ENCODE results near the gene STAC2. TPM values are rescaled to one million over a fixed set of nuclear protein-coding genes. Genes with fewer than 3 reads are reported as not detected.

The STAC2 gene
- total RNA-seq, 1 experiment from 2014 or later: 0.17 TPM

GRCh38 chr17:39212841-39213480 is 12.8 kb downstream of the STAC2 start:
- Histone ChIP-seq H3K4me1 (replicated peaks; ENCODE audit: insufficient read depth) (no peaks in the 10 kb centered on the region), H3K79me2 (ENCODE audit: low read depth) (no peaks in the 10 kb centered on the region), H3K9me3 (ENCODE audit: insufficient read depth, low read depth) (no peaks in the 10 kb centered on the region), H3K27me3 (ENCODE audit: insufficient read depth, low read depth) (no peaks in the 10 kb centered on the region), H3K9me2 (ENCODE audit: insufficient read depth) (no peaks in the 10 kb centered on the region), H4K20me1 (ENCODE audit: insufficient read depth) (no peaks in the 10 kb centered on the region), H2AFZ (no peak overlapping the region), H3F3A (ENCODE audit: insufficient read depth, low read depth) (peaks cover 13% of the 10 kb centered on the region; the same call in 1 of the 2 replicates), H3K36me3 (ENCODE audit: low read depth) (no peaks in the 10 kb centered on the region), H3K4me2 (no peak overlapping the region), H3K4me3 (no peak overlapping the region), H3K27ac (no peak overlapping the region)
- no TSS peak for BruUV-seq (replicated peaks)
- TF ChIP-seq CTCF (conservative IDR thresholded peaks at IDR 0.05) (no peak), EZH2 (IDR thresholded peaks at IDR 0.05; ENCODE audit: low read depth) (no peak)
- CTCF ChIA-PET: interaction anchor here (0.7 kb wide), 1 partner anchor 1221 kb away, joined by 3 read pairs; no protein-coding TSS in a partner anchor
- POLR2A ChIA-PET (ENCODE audit: unreplicated experiment): interaction anchor here (0.5 kb wide), 1 partner anchor 14 kb away, joined by 4 read pairs; no protein-coding TSS in a partner anchor
- DNase-seq: no peak
- intact Hi-C loops (cut with micrococcal nuclease; ENCODE audit: unreplicated experiment): no loop called here

GRCh38 chr17:39212195-39212810 is 13.4 kb downstream of the STAC2 start:
- no TSS peak for BruUV-seq (replicated peaks)
- POLR2A ChIA-PET (ENCODE audit: unreplicated experiment): no interaction called here

DNA sequence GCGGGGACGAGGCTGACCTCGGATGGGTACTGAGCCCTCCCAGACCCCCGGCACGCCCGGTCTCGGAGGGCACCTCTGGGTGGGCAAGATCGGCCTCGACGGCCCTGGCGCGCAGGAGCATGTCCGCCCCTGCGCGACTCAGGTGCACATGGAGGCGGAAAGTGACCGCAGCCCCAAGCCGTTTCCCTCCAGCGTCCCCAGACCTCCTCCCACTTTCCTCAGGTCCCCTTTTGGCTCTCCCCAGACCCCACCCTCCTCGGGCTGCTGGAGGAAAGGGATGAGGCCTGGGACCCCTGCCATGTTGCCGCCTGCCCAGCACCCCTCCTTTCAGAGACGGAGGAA is 15.7 kb downstream of the STAC2 start:
- TF ChIP-seq EZH2 (IDR thresholded peaks at IDR 0.05; ENCODE audit: low read depth): no peak
- no peak for TF ChIP-seq CTCF (conservative IDR thresholded peaks at IDR 0.05)
- no peak for DNase-seq
- Histone ChIP-seq H3K27me3 (ENCODE audit: insufficient read depth, low read depth) (no peaks in the 10 kb centered on the region), H3K79me2 (ENCODE audit: low read depth) (no peaks in the 10 kb centered on the region), H2AFZ (no peak overlapping the region), H3K27ac (no peak overlapping the region), H3K4me1 (replicated peaks; ENCODE audit: insufficient read depth) (no peaks in the 10 kb centered on the region), H3K4me2 (no peak overlapping the region), H3K9me2 (ENCODE audit: insufficient read depth) (no peaks in the 10 kb centered on the region), H3K36me3 (ENCODE audit: low read depth) (no peaks in the 10 kb centered on the region), H3K4me3 (no peak overlapping the region), H4K20me1 (ENCODE audit: insufficient read depth) (peaks cover 3% of the 10 kb centered on the region), H3K9me3 (ENCODE audit: insufficient read depth, low read depth) (no peaks in the 10 kb centered on the region), H3F3A (ENCODE audit: insufficient read depth, low read depth) (peaks cover 30% of the 10 kb centered on the region)
- intact Hi-C loops (cut with micrococcal nuclease; ENCODE audit: unreplicated experiment): no loop called here
- no TSS peak for BruUV-seq (replicated peaks)
- CTCF ChIA-PET: no interaction called here
- POLR2A ChIA-PET (ENCODE audit: unreplicated experiment): no interaction called here

More at GRCh38 chr17:39212195-39212810, 13.4 kb downstream of the STAC2 start:
- no peaks in the 10 kb centered on the region for H3K79me2 ChIP-seq (ENCODE audit: low read depth)
- H2AFZ ChIP-seq: no peak overlapping the region
- intact Hi-C loops (cut with micrococcal nuclease; ENCODE audit: unreplicated experiment): no loop called here
- CTCF ChIA-PET: no interaction called here
- no peaks in the 10 kb centered on the region for H4K20me1 ChIP-seq (ENCODE audit: insufficient read depth)
- no peak for DNase-seq
- H3K4me2 ChIP-seq: no peak overlapping the region
- H3F3A ChIP-seq (ENCODE audit: insufficient read depth, low read depth): peaks cover 13% of the 10 kb centered on the region; the same call in 1 of the 2 replicates
- H3K27ac ChIP-seq: no peak overlapping the region
- H3K4me1 ChIP-seq (replicated peaks; ENCODE audit: insufficient read depth): no peaks in the 10 kb centered on the region
- no peaks in the 10 kb centered on the region for H3K36me3 ChIP-seq (ENCODE audit: low read depth)
- TF ChIP-seq EZH2 (IDR thresholded peaks at IDR 0.05; ENCODE audit: low read depth): no peak
- TF ChIP-seq CTCF (conservative IDR thresholded peaks at IDR 0.05): no peak
- no peaks in the 10 kb centered on the region for H3K9me3 ChIP-seq (ENCODE audit: insufficient read depth, low read depth)
- no peak overlapping the region for H3K4me3 ChIP-seq
- H3K27me3 ChIP-seq (ENCODE audit: insufficient read depth, low read depth): no peaks in the 10 kb centered on the region
- no peaks in the 10 kb centered on the region for H3K9me2 ChIP-seq (ENCODE audit: insufficient read depth)

Measured in PC-9 (cell line).